ENCODE data around the gene ST3GAL2.
A peak's percentile ranks its signal among the peaks of the same experiment; 100 is the strongest.

The ST3GAL2 gene

GRCh38 chr16:70468776-70469525, 30.1 kb upstream of the ST3GAL2 start:
- TF ChIP-seq, protein P1, sequence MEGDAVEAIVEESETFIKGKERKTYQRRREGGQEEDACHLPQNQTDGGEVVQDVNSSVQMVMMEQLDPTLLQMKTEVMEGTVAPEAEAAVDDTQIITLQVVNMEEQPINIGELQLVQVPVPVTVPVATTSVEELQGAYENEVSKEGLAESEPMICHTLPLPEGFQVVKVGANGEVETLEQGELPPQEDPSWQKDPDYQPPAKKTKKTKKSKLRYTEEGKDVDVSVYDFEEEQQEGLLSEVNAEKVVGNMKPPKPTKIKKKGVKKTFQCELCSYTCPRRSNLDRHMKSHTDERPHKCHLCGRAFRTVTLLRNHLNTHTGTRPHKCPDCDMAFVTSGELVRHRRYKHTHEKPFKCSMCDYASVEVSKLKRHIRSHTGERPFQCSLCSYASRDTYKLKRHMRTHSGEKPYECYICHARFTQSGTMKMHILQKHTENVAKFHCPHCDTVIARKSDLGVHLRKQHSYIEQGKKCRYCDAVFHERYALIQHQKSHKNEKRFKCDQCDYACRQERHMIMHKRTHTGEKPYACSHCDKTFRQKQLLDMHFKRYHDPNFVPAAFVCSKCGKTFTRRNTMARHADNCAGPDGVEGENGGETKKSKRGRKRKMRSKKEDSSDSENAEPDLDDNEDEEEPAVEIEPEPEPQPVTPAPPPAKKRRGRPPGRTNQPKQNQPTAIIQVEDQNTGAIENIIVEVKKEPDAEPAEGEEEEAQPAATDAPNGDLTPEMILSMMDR (IDR thresholded peaks at IDR 0.05; ENCODE audit: low read depth, low read length): no peak
- TF ChIP-seq, protein P2, sequence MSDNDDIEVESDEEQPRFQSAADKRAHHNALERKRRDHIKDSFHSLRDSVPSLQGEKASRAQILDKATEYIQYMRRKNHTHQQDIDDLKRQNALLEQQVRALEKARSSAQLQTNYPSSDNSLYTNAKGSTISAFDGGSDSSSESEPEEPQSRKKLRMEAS (IDR thresholded peaks at IDR 0.05; ENCODE audit: low read depth, low read length): no peak
- TF ChIP-seq POLR2A (IDR thresholded peaks at IDR 0.05; ENCODE audit: extremely low read depth, insufficient read length): no peak
- TF ChIP-seq MYC (IDR thresholded peaks at IDR 0.05; ENCODE audit: low read depth, low read length): no peak
- DNase-seq (ENCODE audit: low read depth): no peak
- H3K4me3 ChIP-seq (ENCODE audit: low read depth, low read length): no peak overlapping the region

DNA sequence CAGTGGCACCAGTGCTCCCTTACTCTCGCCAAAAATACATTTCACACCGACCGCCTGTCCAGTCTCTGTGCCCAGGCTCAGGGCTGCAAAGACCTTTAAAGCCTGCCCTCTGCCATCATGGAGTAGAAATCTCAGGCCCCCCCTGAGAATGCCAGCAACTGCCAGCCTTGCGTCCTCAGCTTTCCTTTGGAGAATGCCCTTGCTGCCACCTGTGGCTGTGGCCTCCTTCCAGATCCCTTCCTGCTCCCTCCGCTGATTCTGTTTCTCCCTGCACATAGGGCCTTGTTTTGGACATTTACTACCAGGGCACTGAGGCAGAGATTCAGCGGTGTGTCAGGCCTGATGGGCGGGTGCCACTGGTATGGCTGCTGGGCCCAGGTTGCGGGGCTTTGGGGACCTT, 28.7 kb upstream of the ST3GAL2 start:
- no peak overlapping the region for H3K4me3 ChIP-seq (ENCODE audit: low read depth, low read length)
- no peak for DNase-seq (ENCODE audit: low read depth)
- TF ChIP-seq, protein P1 (IDR thresholded peaks at IDR 0.05; ENCODE audit: low read depth, low read length): no peak
- TF ChIP-seq, protein P2 (IDR thresholded peaks at IDR 0.05; ENCODE audit: low read depth, low read length): no peak
- TF ChIP-seq MYC (IDR thresholded peaks at IDR 0.05; ENCODE audit: low read depth, low read length) (no peak), POLR2A (IDR thresholded peaks at IDR 0.05; ENCODE audit: extremely low read depth, insufficient read length) (no peak)

GRCh38 chr16:70467113-70467512, 28.2 kb upstream of the ST3GAL2 start:
- no peak for DNase-seq (ENCODE audit: low read depth)
- TF ChIP-seq MYC (IDR thresholded peaks at IDR 0.05; ENCODE audit: low read depth, low read length) (no peak), POLR2A (IDR thresholded peaks at IDR 0.05; ENCODE audit: extremely low read depth, insufficient read length) (no peak)
- TF ChIP-seq, protein P2 (IDR thresholded peaks at IDR 0.05; ENCODE audit: low read depth, low read length): no peak
- TF ChIP-seq, protein P1 (IDR thresholded peaks at IDR 0.05; ENCODE audit: low read depth, low read length): no peak

GRCh38 chr16:70466805-70467076, 27.8 kb upstream of the ST3GAL2 start:
- TF ChIP-seq, protein P2 (IDR thresholded peaks at IDR 0.05; ENCODE audit: low read depth, low read length): no peak
- TF ChIP-seq, protein P1 (IDR thresholded peaks at IDR 0.05; ENCODE audit: low read depth, low read length): no peak
- TF ChIP-seq POLR2A (IDR thresholded peaks at IDR 0.05; ENCODE audit: extremely low read depth, insufficient read length) (no peak), MYC (IDR thresholded peaks at IDR 0.05; ENCODE audit: low read depth, low read length) (no peak)

More at GRCh38 chr16:70467113-70467512, 28.2 kb upstream of the ST3GAL2 start:
- no peak overlapping the region for H3K4me3 ChIP-seq (ENCODE audit: low read depth, low read length)

GRCh38 chr16:70465999-70466804, 27.3 kb upstream of the ST3GAL2 start:
- H3K4me3 ChIP-seq (ENCODE audit: low read depth, low read length): no peak overlapping the region
- TF ChIP-seq MYC (IDR thresholded peaks at IDR 0.05; ENCODE audit: low read depth, low read length) (no peak), POLR2A (IDR thresholded peaks at IDR 0.05; ENCODE audit: extremely low read depth, insufficient read length) (no peak)
- TF ChIP-seq, protein P1 (IDR thresholded peaks at IDR 0.05; ENCODE audit: low read depth, low read length): no peak
- TF ChIP-seq, protein P2 (IDR thresholded peaks at IDR 0.05; ENCODE audit: low read depth, low read length): no peak
- peak; percentile 46 for DNase-seq (ENCODE audit: low read depth)

More at GRCh38 chr16:70466805-70467076, 27.8 kb upstream of the ST3GAL2 start:
- DNase-seq (ENCODE audit: low read depth): no peak
- no peak overlapping the region for H3K4me3 ChIP-seq (ENCODE audit: low read depth, low read length)

Measured in NB4 (cell line).